Osteoblast (primary cell): ENCODE results near the gene C4orf54. TPM values are rescaled to one million over a fixed set of nuclear protein-coding genes. Genes with fewer than 3 reads are reported as not detected.

ENCODE experiments used
- DNase-seq: peaks from one replicate; pipeline ENCODE4 v3.0.0; 2011; ENCODE audit warnings: low spot score, mixed read lengths; ENCODE audit not compliant: insufficient read length; ENCODE audit errors: missing footprints
- H2AFZ ChIP-seq: 2 replicates; pipeline ENCODE4 v1.6.0; 2011; ENCODE audit warnings: mild to moderate bottlenecking, low read length
- H3K27ac ChIP-seq: 2 replicates; pipeline ENCODE4 v1.5.1; 2011; ENCODE audit warnings: mild to moderate bottlenecking, low read depth, low read length, moderate library complexity
- H3K27me3 ChIP-seq: 2 replicates; pipeline ENCODE4 v1.6.0; 2012; ENCODE audit warnings: mild to moderate bottlenecking, control low read depth, inconsistent platforms, low read length, moderate library complexity; ENCODE audit not compliant: insufficient read depth
- H3K36me3 ChIP-seq: 2 replicates; pipeline ENCODE4 v1.5.1; 2011; ENCODE audit warnings: mild to moderate bottlenecking, low read length, control low read depth, moderate library complexity; ENCODE audit not compliant: insufficient read depth
- H3K4me1 ChIP-seq: 2 replicates; pipeline ENCODE4 v1.5.1; 2011; ENCODE audit warnings: mild to moderate bottlenecking, low read length, control low read depth, moderate library complexity; ENCODE audit not compliant: insufficient read depth
- H3K4me2 ChIP-seq: 2 replicates; pipeline ENCODE4 v1.6.0; 2011; ENCODE audit warnings: mild to moderate bottlenecking, low read length; ENCODE audit not compliant: insufficient read depth
- H3K4me3 ChIP-seq: fragments of 200-600 bp; sonication (generic); 3 replicates; pipeline ENCODE4 v1.5.1; 2012; ENCODE audit warnings: mild to moderate bottlenecking, low read length, inconsistent platforms; ENCODE audit not compliant: insufficient read depth
- H3K79me2 ChIP-seq: 2 replicates; pipeline ENCODE4 v1.6.0; 2012; ENCODE audit warnings: mild to moderate bottlenecking, low read length, control low read depth, inconsistent platforms; ENCODE audit not compliant: insufficient read depth
- H3K9me3 ChIP-seq: 2 replicates; pipeline ENCODE4 v1.5.1; 2011; ENCODE audit warnings: low read depth, low read length, control low read depth
- H4K20me1 ChIP-seq: 2 replicates; pipeline ENCODE4 v1.6.0; 2012; ENCODE audit warnings: mild to moderate bottlenecking, low read length, control low read depth; ENCODE audit not compliant: insufficient read depth
- CTCF ChIP-seq: IDR thresholded peaks from 2 replicates; pipeline ENCODE4 v1.5.1; 2011; ENCODE audit warnings: mild to moderate bottlenecking, low read depth, low read length, moderate library complexity; ENCODE audit errors: extremely low read depth
- total RNA-seq: library from RNA; depleted of rRNA; stranded (reverse); fragments of >200 nt; gene quantifications from 2 replicates; pipeline ENCODE4 v1.2.3, GENCODE V29; 2012

Gene C4orf54
- total RNA-seq, 1 donor = under 0.01 TPM

- no peak overlapping the region for H3K27ac ChIP-seq
- H3K4me1 ChIP-seq = no peaks in the 10 kb centered on the region
- no peaks in the 10 kb centered on the region for H3K79me2 ChIP-seq
- no peak overlapping the region for H3K4me2 ChIP-seq
- H3K27me3 ChIP-seq = no peaks in the 10 kb centered on the region
- H3K4me3 ChIP-seq = no peak overlapping the region
- H2AFZ ChIP-seq = no peak overlapping the region
- H3K9me3 ChIP-seq = no peaks in the 10 kb centered on the region
- TF ChIP-seq CTCF = no peak
- no peak for DNase-seq
- H3K36me3 ChIP-seq = no peaks in the 10 kb centered on the region
- no peaks in the 10 kb centered on the region for H4K20me1 ChIP-seq
These were observed 12.9 kb upstream of the C4orf54 start for GRCh38 chr4:99670409-99671073.

GRCh38 chr4:99669084-99669483 is 11.5 kb upstream of the C4orf54 start:
- Histone ChIP-seq H3K79me2 (no peaks in the 10 kb centered on the region), H3K4me2 (no peak overlapping the region), H2AFZ (no peak overlapping the region), H3K27me3 (no peaks in the 10 kb centered on the region), H4K20me1 (no peaks in the 10 kb centered on the region), H3K27ac (no peak overlapping the region), H3K4me1 (no peaks in the 10 kb centered on the region), H3K36me3 (no peaks in the 10 kb centered on the region), H3K9me3 (no peaks in the 10 kb centered on the region), H3K4me3 (no peak overlapping the region)
- no peak for TF ChIP-seq CTCF
- DNase-seq = no peak

- Histone ChIP-seq H3K4me1 (no peaks in the 10 kb centered on the region), H3K27ac (no peak overlapping the region), H3K79me2 (no peaks in the 10 kb centered on the region), H3K36me3 (no peaks in the 10 kb centered on the region), H2AFZ (no peak overlapping the region), H3K4me2 (no peak overlapping the region), H3K4me3 (no peak overlapping the region), H3K9me3 (no peaks in the 10 kb centered on the region), H3K27me3 (no peaks in the 10 kb centered on the region), H4K20me1 (no peaks in the 10 kb centered on the region)
- TF ChIP-seq CTCF = no peak
- DNase-seq = no peak
These were observed 10.8 kb upstream of the C4orf54 start for GRCh38 chr4:99668472-99668871.

GRCh38 chr4:99665983-99666382 is 8.4 kb upstream of the C4orf54 start:
- no peaks in the 10 kb centered on the region for H3K4me1 ChIP-seq
- H2AFZ ChIP-seq = no peak overlapping the region
- H3K27ac ChIP-seq = no peak overlapping the region
- no peak for DNase-seq
- no peaks in the 10 kb centered on the region for H3K27me3 ChIP-seq
- H3K4me3 ChIP-seq = no peak overlapping the region
- H3K4me2 ChIP-seq = no peak overlapping the region
- H4K20me1 ChIP-seq = no peaks in the 10 kb centered on the region
- no peak for TF ChIP-seq CTCF
- no peaks in the 10 kb centered on the region for H3K79me2 ChIP-seq
- H3K36me3 ChIP-seq = no peaks in the 10 kb centered on the region
- H3K9me3 ChIP-seq = no peaks in the 10 kb centered on the region
